Keratinocyte (primary cell): Measurements from ENCODE around the gene SLC6A19. TPM values are rescaled to one million over a fixed set of nuclear protein-coding genes. Genes with fewer than 3 reads are reported as not detected.

Experiments used
- DNase-seq: peaks from one replicate; pipeline ENCODE4 v3.0.0-alpha.2; 2011; ENCODE audit warnings: low read depth, missing footprints, low spot score
- FAIRE-seq: peaks from 2 replicates; lab custom pipeline; 2011; peaks lifted over from hg19 to GRCh38; lab: Jason Lieb, UNC
- H2AFZ ChIP-seq: 2 replicates; pipeline ENCODE4 v1.6.0; 2012; ENCODE audit warnings: low read length, control low read depth, inconsistent platforms; ENCODE audit not compliant: control insufficient read depth
- H3K27ac ChIP-seq: 2 replicates; pipeline ENCODE4 v1.5.1; 2011; ENCODE audit warnings: low read length; ENCODE audit not compliant: control insufficient read depth, insufficient read depth
- H3K27me3 ChIP-seq: 3 replicates; pipeline ENCODE4 v1.6.0; 2011; ENCODE audit warnings: low read length; ENCODE audit not compliant: control insufficient read depth, insufficient read depth; ENCODE audit errors: extremely low read depth
- H3K36me3 ChIP-seq, 2 experiments: 2 replicates in 1 of 2; 3 replicates in 1 of 2; pipeline ENCODE4 v1.5.1; 2011; ENCODE audit warnings: low read length in 2 of 2, mild to moderate bottlenecking in 1 of 2; ENCODE audit not compliant: control insufficient read depth in 2 of 2, insufficient read depth in 2 of 2; ENCODE audit errors: extremely low read depth in 1 of 2
- H3K4me1 ChIP-seq: 3 replicates; pipeline ENCODE4 v1.5.1; 2011; ENCODE audit warnings: low read length; ENCODE audit not compliant: control insufficient read depth, insufficient read depth; ENCODE audit errors: extremely low read depth
- H3K4me2 ChIP-seq: 3 replicates; pipeline ENCODE4 v1.6.0; 2011; ENCODE audit warnings: low read depth, low read length; ENCODE audit not compliant: control insufficient read depth, insufficient read depth; ENCODE audit errors: extremely low read depth
- H3K4me3 ChIP-seq, 3 experiments: fragments of 200-600 bp in 1 of 3; sonication (generic) in 1 of 3; 2 replicates in 2 of 3; 3 replicates in 1 of 3; pipeline ENCODE4 v1.5.1; 2011 to 2016; ENCODE audit warnings: low read length in 3 of 3, mild to moderate bottlenecking in 3 of 3, control low read depth in 2 of 3, inconsistent platforms in 1 of 3, low read depth in 1 of 3, mixed read lengths in 1 of 3, mixed run types in 1 of 3, moderate library complexity in 1 of 3; ENCODE audit not compliant: control insufficient read depth in 2 of 3, insufficient read depth in 2 of 3; ENCODE audit errors: extremely low read depth in 1 of 3
- H3K79me2 ChIP-seq: 2 replicates; pipeline ENCODE4 v1.6.0; 2012; ENCODE audit warnings: low read length; ENCODE audit not compliant: control insufficient read depth, insufficient read depth
- H3K9ac ChIP-seq: 3 replicates; pipeline ENCODE4 v1.6.0; 2011; ENCODE audit warnings: low read length; ENCODE audit not compliant: control insufficient read depth, insufficient read depth; ENCODE audit errors: extremely low read depth
- H3K9me1 ChIP-seq: 3 replicates; pipeline ENCODE4 v1.6.0; 2011; ENCODE audit warnings: low read length; ENCODE audit not compliant: control insufficient read depth, insufficient read depth; ENCODE audit errors: extremely low read depth
- H3K9me3 ChIP-seq: 2 replicates; pipeline ENCODE4 v1.5.1; 2012; ENCODE audit warnings: low read depth, low read length; ENCODE audit not compliant: control insufficient read depth
- H4K20me1 ChIP-seq: 3 replicates; pipeline ENCODE4 v1.6.0; 2011; ENCODE audit warnings: low read length; ENCODE audit not compliant: control insufficient read depth, insufficient read depth; ENCODE audit errors: extremely low read depth
- EZH2 ChIP-seq: IDR thresholded peaks from one replicate; pipeline ENCODE4 v1.6.1; 2012; ENCODE audit warnings: inconsistent platforms, mild to moderate bottlenecking, low read length, moderate library complexity
- dilution Hi-C: fragments of 300-500 bp; cut with MboI; formaldehyde crosslinking; loops from one replicate; pipeline ENCODE4 v1.7.0; 2020; ENCODE audit warnings: low sequenced_read_pairs; ENCODE audit not compliant: extremely low pct_ligation_motif_present
- polyA plus RNA-seq, 5 experiments: library from polyadenylated mRNA; depleted of rRNA in 3 of 5; stranded (reverse) in 3 of 5; stranded (forward) in 1 of 5; unstranded in 1 of 5; fragments of >200 nt; gene quantifications; 1 replicate in 1 of 5; 2 replicates in 3 of 5; 3 replicates in 1 of 5; pipeline versions ENCODE4 v1.2.1 to v1.2.3, GENCODE V29; 2011 to 2012; ENCODE audit warnings: missing spikeins in 2 of 5, low read depth in 1 of 5, low replicate concordance in 1 of 5
- TF ChIP-seq, protein P1 (sequence below), 3 experiments: IDR thresholded peaks in 1 of 3; conservative IDR thresholded peaks in 1 of 3; optimal IDR thresholded peaks in 1 of 3; 2 replicates in 2 of 3; 3 replicates in 1 of 3; pipeline versions ENCODE3 to v1.5.1; 2011; ENCODE audit warnings: low read length in 3 of 3, mild to moderate bottlenecking in 3 of 3, moderate library complexity in 2 of 3, control low read depth in 1 of 3, inconsistent platforms in 1 of 3; ENCODE audit not compliant: insufficient read depth in 2 of 3; ENCODE audit errors: extremely low read depth in 1 of 3

SLC6A19 gene
- polyA plus RNA-seq, 1 donor (not counting 4 experiments of a cell fraction or from before 2014, with no cell fraction given), result not detected

GRCh38 chr5:1165864-1166263 lies 35.5 kb upstream of the SLC6A19 start:
- no peak for FAIRE-seq
- H3K79me2 ChIP-seq, result no peaks in the 10 kb centered on the region
- H3K27me3 ChIP-seq, result no peaks in the 10 kb centered on the region
- no peak overlapping the region for H3K9ac ChIP-seq
- H3K36me3 ChIP-seq, result no peaks in the 10 kb centered on the region
- no peak overlapping the region for H3K27ac ChIP-seq
- no peak for DNase-seq
- no peaks in the 10 kb centered on the region for H3K9me1 ChIP-seq
- no peak for TF ChIP-seq EZH2
- TF ChIP-seq, protein P1, sequence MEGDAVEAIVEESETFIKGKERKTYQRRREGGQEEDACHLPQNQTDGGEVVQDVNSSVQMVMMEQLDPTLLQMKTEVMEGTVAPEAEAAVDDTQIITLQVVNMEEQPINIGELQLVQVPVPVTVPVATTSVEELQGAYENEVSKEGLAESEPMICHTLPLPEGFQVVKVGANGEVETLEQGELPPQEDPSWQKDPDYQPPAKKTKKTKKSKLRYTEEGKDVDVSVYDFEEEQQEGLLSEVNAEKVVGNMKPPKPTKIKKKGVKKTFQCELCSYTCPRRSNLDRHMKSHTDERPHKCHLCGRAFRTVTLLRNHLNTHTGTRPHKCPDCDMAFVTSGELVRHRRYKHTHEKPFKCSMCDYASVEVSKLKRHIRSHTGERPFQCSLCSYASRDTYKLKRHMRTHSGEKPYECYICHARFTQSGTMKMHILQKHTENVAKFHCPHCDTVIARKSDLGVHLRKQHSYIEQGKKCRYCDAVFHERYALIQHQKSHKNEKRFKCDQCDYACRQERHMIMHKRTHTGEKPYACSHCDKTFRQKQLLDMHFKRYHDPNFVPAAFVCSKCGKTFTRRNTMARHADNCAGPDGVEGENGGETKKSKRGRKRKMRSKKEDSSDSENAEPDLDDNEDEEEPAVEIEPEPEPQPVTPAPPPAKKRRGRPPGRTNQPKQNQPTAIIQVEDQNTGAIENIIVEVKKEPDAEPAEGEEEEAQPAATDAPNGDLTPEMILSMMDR (optimal IDR thresholded peaks at IDR 0.05 in 1 of 3, IDR thresholded peaks at IDR 0.05 in 1 of 3, conservative IDR thresholded peaks at IDR 0.05 in 1 of 3; ENCODE audit: extremely low read depth in 1 of 3, insufficient read depth in 2 of 3, low read length in 3 of 3), result no peak
- H4K20me1 ChIP-seq, result no peaks in the 10 kb centered on the region
- H3K4me3 ChIP-seq, result no peak overlapping the region
- dilution Hi-C loops, result no loop called here
- H2AFZ ChIP-seq, result no peak overlapping the region
- peaks cover 10% of the 10 kb centered on the region for H3K4me1 ChIP-seq
- no peak overlapping the region for H3K4me2 ChIP-seq
- peaks cover 2% of the 10 kb centered on the region for H3K9me3 ChIP-seq

GRCh38 chr5:1166370-1166769 lies 35.0 kb upstream of the SLC6A19 start:
- Histone ChIP-seq H3K9me3 (no peaks in the 10 kb centered on the region), H3K9ac (no peak overlapping the region), H3K4me2 (no peak overlapping the region), H3K9me1 (no peaks in the 10 kb centered on the region), H3K27ac (no peak overlapping the region), H3K79me2 (no peaks in the 10 kb centered on the region), H3K4me3 (no peak overlapping the region), H4K20me1 (no peaks in the 10 kb centered on the region), H3K36me3 (no peaks in the 10 kb centered on the region), H3K4me1 (peaks cover 8% of the 10 kb centered on the region), H2AFZ (no peak overlapping the region), H3K27me3 (no peaks in the 10 kb centered on the region)
- no peak for TF ChIP-seq EZH2
- no peak for FAIRE-seq
- no peak for DNase-seq
- dilution Hi-C loops, result no loop called here

GRCh38 chr5:1167361-1167727 lies 34.1 kb upstream of the SLC6A19 start:
- H3K79me2 ChIP-seq, result no peaks in the 10 kb centered on the region
- FAIRE-seq, result no peak
- H3K36me3 ChIP-seq, result no peaks in the 10 kb centered on the region
- no peaks in the 10 kb centered on the region for H3K4me1 ChIP-seq
- no peak overlapping the region for H2AFZ ChIP-seq
- no peak for DNase-seq
- dilution Hi-C loops, result no loop called here
- TF ChIP-seq, protein P1 (optimal IDR thresholded peaks at IDR 0.05 in 1 of 3, IDR thresholded peaks at IDR 0.05 in 1 of 3, conservative IDR thresholded peaks at IDR 0.05 in 1 of 3; ENCODE audit: extremely low read depth in 1 of 3, insufficient read depth in 2 of 3, low read length in 3 of 3), result no peak
- no peak for TF ChIP-seq EZH2
- no peak overlapping the region for H3K4me3 ChIP-seq
- H4K20me1 ChIP-seq, result no peaks in the 10 kb centered on the region
- H3K9me1 ChIP-seq, result no peaks in the 10 kb centered on the region
- no peak overlapping the region for H3K9ac ChIP-seq
- H3K9me3 ChIP-seq, result no peaks in the 10 kb centered on the region
- no peaks in the 10 kb centered on the region for H3K27me3 ChIP-seq
- no peak overlapping the region for H3K27ac ChIP-seq
- H3K4me2 ChIP-seq, result no peak overlapping the region
